ENCODE measurements around the gene NME5.

NME5 gene

DNA sequence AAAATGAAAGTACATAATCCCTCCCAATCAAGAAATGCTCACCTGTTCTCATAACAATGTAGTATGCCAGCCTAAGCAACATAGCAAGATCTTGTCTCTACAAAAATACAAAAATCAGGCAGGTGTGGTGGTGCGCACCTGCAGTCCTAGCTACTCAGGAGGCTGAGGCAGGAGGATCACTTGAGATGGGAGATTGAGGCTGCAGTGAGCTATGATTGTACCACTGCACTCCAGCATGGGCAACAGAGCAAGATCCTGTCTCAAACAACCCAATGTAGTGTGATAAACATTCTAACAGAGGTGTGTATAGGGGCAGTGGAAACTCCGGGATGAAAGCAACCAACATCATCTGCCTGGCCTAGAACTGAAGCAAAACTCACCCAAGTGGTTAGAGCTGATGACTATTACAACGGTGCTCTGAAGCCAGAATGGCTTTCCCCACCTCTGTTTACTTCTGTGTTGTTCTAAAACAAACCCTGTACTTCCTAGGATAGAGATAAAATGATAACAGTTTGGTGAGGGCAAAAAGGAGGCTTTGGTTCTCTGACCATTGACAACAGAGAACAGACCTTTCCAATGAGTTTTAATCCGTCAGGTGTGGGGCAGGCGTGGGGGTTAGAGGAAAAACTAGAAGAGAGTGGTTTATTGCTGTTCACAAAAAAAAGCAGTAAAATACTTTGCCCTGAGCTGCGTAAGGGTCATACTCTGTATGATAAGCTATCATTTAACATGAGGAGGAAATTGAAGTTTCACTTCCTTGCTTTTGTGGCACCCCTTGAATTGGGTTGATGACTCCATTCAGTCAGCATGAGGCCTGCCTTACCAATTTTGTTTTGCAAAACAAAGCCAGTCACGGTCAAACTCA lies 36.5 kb downstream of the NME5 start:
- Histone ChIP-seq H3K9me3 (ENCODE audit: control insufficient read depth, low read length) (no peaks in the 10 kb centered on the region), H3K79me2 (no peaks in the 10 kb centered on the region), H3K4me3 (ENCODE audit: low read depth, low read length) (no peak overlapping the region), H3K27me3 (ENCODE audit: control insufficient read depth, insufficient read depth, low read length) (no peaks in the 10 kb centered on the region), H3K27ac (no peak overlapping the region), H3K9ac (no peak overlapping the region), H2AFZ (no peak overlapping the region), H3K36me3 (ENCODE audit: control insufficient read depth, insufficient read depth, low read length) (no peaks in the 10 kb centered on the region), H3K4me2 (ENCODE audit: low read length) (no peak overlapping the region), H3K4me1 (no peaks in the 10 kb centered on the region)
- TF ChIP-seq, protein P1, sequence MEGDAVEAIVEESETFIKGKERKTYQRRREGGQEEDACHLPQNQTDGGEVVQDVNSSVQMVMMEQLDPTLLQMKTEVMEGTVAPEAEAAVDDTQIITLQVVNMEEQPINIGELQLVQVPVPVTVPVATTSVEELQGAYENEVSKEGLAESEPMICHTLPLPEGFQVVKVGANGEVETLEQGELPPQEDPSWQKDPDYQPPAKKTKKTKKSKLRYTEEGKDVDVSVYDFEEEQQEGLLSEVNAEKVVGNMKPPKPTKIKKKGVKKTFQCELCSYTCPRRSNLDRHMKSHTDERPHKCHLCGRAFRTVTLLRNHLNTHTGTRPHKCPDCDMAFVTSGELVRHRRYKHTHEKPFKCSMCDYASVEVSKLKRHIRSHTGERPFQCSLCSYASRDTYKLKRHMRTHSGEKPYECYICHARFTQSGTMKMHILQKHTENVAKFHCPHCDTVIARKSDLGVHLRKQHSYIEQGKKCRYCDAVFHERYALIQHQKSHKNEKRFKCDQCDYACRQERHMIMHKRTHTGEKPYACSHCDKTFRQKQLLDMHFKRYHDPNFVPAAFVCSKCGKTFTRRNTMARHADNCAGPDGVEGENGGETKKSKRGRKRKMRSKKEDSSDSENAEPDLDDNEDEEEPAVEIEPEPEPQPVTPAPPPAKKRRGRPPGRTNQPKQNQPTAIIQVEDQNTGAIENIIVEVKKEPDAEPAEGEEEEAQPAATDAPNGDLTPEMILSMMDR (IDR thresholded peaks at IDR 0.05): no peak

DNA sequence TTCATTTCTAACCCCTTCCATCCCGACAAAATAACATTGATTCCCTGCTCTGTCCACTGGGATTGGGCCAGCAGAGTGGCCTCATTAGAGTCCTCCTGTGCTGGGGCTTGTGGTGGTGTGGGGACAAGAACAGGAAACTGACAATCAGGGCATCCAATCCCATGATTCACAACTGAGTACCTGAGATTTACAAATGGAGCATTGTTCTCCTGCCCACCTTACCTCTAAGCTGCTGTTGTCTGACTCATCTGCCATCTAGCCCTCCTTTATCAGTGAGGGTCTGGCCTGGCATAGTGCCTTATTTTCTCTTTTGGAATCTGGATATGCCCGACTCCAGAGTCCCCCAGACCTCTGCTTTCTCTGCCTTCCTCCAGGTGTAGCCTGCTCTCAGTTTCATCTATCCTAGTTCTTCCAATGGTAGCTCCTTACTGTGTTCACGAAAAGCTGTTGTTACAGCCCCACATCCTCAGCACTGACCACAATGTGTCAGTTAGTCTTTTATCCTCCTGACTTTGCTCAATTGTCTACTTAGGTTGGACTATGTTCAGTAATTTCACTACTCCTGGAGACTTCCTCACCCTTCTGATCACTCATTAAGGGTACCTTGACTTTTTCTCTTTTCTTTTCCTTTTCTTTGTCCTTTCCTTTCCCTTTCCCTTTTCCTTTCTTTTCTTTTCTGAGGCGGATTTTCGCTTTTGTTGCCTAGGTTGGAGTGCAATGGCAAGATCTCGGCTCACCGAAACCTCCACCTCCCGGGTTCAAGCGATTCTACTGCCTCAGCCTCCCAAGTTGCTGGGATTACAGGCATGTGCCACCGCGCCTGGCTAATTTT lies 42.0 kb downstream of the NME5 start:
- H3K27me3 ChIP-seq (ENCODE audit: control insufficient read depth, insufficient read depth, low read length): no peaks in the 10 kb centered on the region
- no peaks in the 10 kb centered on the region for H3K79me2 ChIP-seq
- no peak overlapping the region for H2AFZ ChIP-seq
- H3K9me3 ChIP-seq (ENCODE audit: control insufficient read depth, low read length): no peaks in the 10 kb centered on the region
- H3K4me2 ChIP-seq (ENCODE audit: low read length): no peak overlapping the region
- no peaks in the 10 kb centered on the region for H3K36me3 ChIP-seq (ENCODE audit: control insufficient read depth, insufficient read depth, low read length)
- no peak overlapping the region for H3K4me3 ChIP-seq (ENCODE audit: low read depth, low read length)
- peaks cover 5% of the 10 kb centered on the region for H3K4me1 ChIP-seq
- no peak overlapping the region for H3K27ac ChIP-seq
- TF ChIP-seq, protein P1 (IDR thresholded peaks at IDR 0.05): no peak
- no peak overlapping the region for H3K9ac ChIP-seq

DNA sequence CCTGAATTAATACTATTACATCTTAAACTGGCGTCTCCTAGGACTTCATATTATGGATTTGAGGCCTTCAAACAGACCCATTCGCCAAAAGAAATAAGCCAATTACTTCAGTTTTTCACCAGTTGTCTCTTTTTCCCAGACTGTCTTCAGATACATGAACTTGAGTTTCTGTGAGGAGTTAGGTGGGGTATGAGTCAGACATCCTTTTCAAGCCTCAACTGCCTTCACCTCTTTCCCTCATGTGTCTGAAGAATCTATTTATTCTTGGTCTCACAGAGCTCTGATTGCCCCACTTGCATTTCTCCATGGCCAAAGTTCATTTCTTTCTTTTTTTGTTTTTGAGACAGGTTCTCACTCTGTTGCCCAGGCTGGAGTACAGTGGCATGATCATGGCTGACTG lies 42.9 kb downstream of the NME5 start:
- TF ChIP-seq, protein P1 (IDR thresholded peaks at IDR 0.05): no peak
- Histone ChIP-seq H3K27ac (no peak overlapping the region), H3K4me3 (ENCODE audit: low read depth, low read length) (no peak overlapping the region), H3K79me2 (no peaks in the 10 kb centered on the region), H3K4me2 (ENCODE audit: low read length) (no peak overlapping the region), H2AFZ (no peak overlapping the region), H3K4me1 (peaks cover 5% of the 10 kb centered on the region), H3K27me3 (ENCODE audit: control insufficient read depth, insufficient read depth, low read length) (no peaks in the 10 kb centered on the region), H3K9me3 (ENCODE audit: control insufficient read depth, low read length) (no peaks in the 10 kb centered on the region), H3K9ac (no peak overlapping the region), H3K36me3 (ENCODE audit: control insufficient read depth, insufficient read depth, low read length) (no peaks in the 10 kb centered on the region)

DNA sequence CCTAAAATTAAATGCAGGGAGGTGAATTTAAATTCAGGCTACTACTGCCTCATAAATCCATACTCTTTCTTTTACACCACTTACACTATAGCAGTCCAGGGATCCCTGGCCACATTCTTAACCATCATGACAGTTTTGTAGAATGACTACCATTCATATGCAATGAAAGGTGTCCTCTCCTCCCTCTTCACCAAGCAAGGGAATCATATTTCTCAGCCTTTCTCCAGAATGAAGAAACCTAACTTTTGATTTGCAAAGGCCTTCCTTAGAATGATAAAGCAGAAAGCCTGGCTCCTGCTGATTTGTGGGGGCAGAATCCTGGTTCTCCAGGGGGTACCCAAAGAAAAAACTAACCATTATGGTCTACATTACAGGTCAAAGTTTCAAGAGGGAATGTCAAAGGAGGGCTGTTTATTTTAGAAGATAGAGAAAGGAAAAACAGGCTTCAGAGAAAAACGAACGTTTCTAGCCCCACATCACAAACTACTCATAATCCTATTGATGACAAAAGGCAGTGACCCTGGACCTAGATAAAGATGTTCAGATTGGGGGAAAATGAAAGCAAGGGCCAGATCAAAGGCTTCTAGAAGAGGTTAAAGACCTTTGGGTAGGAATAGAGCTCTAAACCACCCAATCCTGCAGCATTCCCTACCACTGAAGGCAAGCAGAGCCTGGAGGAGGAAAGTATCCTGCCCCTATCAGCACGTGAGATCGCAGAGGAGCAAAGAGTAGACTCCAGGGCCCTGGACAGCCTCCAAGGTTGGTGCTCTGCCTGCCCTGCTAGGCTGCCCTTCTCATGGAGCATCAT lies 43.9 kb downstream of the NME5 start:
- no peak overlapping the region for H3K4me2 ChIP-seq (ENCODE audit: low read length)
- peak overlapping the region; percentile 72 for H2AFZ ChIP-seq
- peaks cover 5% of the 10 kb centered on the region for H3K4me1 ChIP-seq
- H3K27ac ChIP-seq: no peak overlapping the region
- no peaks in the 10 kb centered on the region for H3K27me3 ChIP-seq (ENCODE audit: control insufficient read depth, insufficient read depth, low read length)
- H3K4me3 ChIP-seq (ENCODE audit: low read depth, low read length): no peak overlapping the region
- H3K9ac ChIP-seq: no peak overlapping the region
- no peaks in the 10 kb centered on the region for H3K36me3 ChIP-seq (ENCODE audit: control insufficient read depth, insufficient read depth, low read length)
- no peaks in the 10 kb centered on the region for H3K79me2 ChIP-seq
- TF ChIP-seq, protein P1 (IDR thresholded peaks at IDR 0.05): no peak
- H3K9me3 ChIP-seq (ENCODE audit: control insufficient read depth, low read length): no peaks in the 10 kb centered on the region
